T47D (cell line): ENCODE measurements around the gene SEMA3C.
A peak's percentile ranks its signal among the peaks of the same experiment; 100 is the strongest.

Source experiments
- DNase-seq, 2 experiments: peaks; one replicate each; pipeline versions ENCODE4 v3.0.0 to v3.0.0-alpha.2; 2011 to 2012; ENCODE audit warnings: low read depth in 1 of 2, low spot score in 1 of 2
- JUND ChIP-seq: IDR thresholded peaks from 2 replicates; pipeline ENCODE4 v1.6.1; 2012; ENCODE audit warnings: low read depth
- in situ Hi-C: cut with HindIII; loops from 2 replicates; pipeline ENCODE4 v1.10.0; 2016; ENCODE audit warnings: low sequenced_read_pairs, low pct_unique_long_range_greater_than_20kb

Gene SEMA3C

GRCh38 chr7:80918909-80919721 is at the start of gene SEMA3C:
Gene SEMA3C (minus strand): TSS chr7:80919051. CDS start chr7:80916781, 2,270 bp downstream.
- peak; percentile 84 to 98 for DNase-seq
- TF ChIP-seq JUND: 0 out of 2 replicates have a peak, but pooled peaks have one; percentile 20
- in situ Hi-C loops: no loop called here

DNA sequence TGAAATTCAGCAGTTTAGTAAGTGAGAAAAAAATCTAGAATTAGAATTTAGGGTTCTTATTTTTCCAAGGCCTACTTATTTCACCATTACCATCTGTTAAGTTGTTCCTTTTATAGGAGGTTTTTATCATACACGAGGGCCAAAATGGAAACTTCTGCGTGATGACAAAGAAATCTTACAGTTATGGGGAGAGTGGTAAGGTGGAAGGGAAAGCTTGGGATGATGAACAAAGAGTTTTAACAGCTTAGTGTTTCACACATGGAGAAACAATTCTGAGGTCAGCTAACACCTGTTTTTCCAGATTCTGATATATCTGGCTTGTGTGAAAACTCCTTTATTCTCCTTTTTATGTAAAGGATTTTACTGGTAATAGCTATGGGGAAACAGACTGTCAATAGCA is 49.8 kb upstream of the SEMA3C start:
- in situ Hi-C loops: no loop called here
- no peak for DNase-seq
- no peak for TF ChIP-seq JUND

DNA sequence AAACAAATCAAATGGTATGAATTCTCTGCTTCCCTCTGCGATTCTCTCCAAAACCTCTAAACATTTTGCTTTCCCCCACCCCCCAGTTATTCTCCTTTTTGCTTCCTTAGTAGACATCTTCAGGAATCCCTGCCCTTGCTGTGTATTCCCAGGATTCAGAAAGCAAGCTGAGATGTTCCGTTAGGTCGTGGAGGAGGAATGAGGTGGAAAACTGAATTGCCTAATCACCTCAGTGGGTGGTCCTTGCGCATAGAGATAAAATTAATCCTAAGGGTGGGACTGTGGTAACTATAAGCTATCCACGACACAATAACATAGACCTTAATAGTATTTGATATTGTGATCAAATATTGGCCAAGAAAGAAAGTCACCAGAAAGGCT is 49.1 kb upstream of the SEMA3C start:
- no peak for TF ChIP-seq JUND
- in situ Hi-C loops: no loop called here
- no peak for DNase-seq

GRCh38 chr7:80967071-80967916 is 48.4 kb upstream of the SEMA3C start:
- in situ Hi-C loops: no loop called here
- DNase-seq: no peak
- no peak for TF ChIP-seq JUND

DNA sequence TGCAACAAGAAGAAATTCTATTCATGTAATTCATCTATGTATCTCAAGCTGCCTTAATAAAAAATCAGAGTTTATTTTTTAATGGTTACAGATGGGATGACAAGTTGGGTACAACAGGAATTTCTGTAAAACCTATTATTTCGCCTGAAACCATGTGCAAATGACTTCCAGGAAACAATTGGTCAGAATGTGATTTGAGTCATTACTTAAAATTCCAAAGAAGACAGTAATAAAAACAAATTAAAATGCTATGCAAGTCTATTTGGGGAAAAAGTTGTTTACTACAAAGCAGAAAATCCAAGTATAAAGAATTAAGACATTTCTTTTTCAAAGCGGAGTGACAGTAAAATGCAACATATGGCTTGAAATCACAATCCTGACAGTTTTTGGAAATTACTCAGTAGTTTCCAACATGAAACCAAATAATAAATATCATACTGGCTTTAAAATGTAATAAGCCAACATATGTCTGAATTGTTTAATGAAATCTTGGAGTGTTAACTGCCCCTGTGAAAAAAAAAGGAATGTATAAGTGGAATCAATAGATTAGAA is 41.5 kb upstream of the SEMA3C start:
- no peak for TF ChIP-seq JUND
- in situ Hi-C loops: no loop called here
- no peak for DNase-seq

DNA sequence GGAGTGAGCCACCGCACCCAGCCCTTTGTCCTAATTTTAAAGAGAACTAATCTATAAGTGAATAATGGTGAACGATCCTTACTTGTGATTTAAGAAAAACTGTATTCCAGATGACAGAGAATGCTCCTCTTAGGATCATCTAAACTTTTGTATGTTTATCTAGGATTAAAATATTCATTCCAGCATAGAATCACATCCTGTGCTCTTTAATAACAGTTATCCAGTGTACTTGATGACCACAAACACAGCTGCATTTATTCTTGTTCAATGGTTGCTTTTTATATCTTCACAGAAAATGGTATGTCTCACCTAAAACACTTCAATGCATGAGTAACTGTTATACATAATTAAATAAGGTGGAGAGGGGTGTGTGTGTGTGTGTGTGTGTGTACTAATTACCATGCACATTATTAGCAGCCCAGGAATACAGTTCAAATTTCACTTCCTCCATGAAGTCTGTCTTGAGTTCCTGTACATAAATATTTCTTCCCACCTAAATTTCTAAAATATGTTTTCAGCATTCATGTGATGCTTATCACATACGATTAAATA is 38.5 kb upstream of the SEMA3C start:
- in situ Hi-C loops: no loop called here
- TF ChIP-seq JUND: no peak
- no peak for DNase-seq

DNA sequence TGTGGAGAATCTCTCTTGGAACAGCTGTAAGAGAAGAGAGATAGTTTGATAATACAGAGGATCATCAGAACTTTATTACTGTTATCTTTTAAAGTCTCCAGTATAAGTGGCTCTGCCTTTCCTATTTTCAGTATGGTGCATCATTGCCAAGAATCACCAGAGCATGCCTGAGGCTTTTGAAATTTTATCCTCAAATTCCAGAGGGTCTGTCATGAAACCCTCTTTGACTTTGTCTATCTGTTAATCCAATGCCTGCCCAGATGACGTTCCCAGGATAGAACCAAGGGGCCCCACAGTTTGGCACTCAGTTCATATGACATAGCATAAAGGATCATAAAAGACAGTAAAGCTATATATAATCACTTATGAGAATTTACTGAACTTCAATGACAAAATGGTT is 35.3 kb upstream of the SEMA3C start:
- TF ChIP-seq JUND: no peak
- in situ Hi-C loops: no loop called here
- DNase-seq: no peak

GRCh38 chr7:80950550-80950967 is 31.7 kb upstream of the SEMA3C start:
- no peak for DNase-seq
- TF ChIP-seq JUND: no peak
- in situ Hi-C loops: no loop called here

DNA sequence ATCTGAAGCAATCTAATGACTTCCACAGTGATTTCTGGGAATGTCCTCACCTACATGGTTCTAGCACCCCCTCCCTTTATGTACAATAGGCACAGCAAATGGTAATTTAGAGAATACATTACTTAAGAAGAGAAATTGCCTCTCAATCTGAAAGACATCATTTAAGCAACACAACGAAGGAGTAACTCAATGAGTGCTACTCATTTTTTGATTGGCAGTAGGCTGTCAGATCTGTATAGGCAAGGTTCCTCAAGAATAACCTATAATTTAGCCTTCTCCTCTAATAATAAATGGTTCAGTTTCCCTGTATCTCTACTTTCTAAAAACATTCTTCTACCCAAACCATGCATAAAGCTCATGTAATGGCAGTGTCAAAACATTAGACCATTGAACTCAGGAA is 30.6 kb upstream of the SEMA3C start:
- in situ Hi-C loops: no loop called here
- TF ChIP-seq JUND: no peak
- no peak for DNase-seq

DNA sequence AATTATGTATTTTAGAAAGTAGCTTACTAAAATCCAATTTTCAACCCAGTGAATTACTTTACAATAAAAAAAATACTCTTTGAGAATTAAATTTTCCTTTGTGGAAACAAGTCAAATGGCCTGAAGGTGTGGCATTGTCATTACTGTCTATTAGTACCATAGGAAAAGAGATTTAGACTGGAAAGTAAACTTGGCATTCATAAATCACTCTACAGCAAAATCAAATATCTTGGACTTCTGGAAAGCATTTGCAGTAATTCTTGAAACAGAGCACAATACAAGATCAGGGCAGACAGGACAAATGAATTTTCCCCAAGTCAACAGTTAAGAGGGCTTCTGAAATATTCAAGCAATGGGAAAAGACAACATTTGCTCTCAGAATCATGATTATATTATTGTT is 28.0 kb upstream of the SEMA3C start:
- in situ Hi-C loops: no loop called here
- no peak for TF ChIP-seq JUND
- peak in 1 of 2 experiments; percentile 23 for DNase-seq

DNA sequence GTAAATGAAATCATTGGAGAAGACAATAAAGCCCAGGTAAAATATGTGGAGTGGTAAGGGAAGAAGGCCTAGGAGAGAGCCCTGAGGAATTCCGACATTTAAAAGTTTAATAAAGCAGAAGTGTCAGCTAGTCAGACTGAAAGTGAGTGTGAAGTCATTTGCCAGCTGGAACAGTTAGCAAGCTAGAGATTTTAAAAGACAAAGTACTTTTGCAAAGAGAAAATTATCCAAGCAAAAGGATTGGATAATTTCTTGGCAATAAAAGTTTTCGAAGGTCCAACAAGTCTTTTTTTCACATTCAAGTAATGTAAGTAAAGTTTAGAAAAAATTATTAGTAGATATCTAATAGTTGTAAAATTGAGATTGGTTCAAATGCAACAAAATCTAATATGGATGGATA is 27.1 kb upstream of the SEMA3C start:
- in situ Hi-C loops: no loop called here
- TF ChIP-seq JUND: no peak
- DNase-seq: no peak

DNA sequence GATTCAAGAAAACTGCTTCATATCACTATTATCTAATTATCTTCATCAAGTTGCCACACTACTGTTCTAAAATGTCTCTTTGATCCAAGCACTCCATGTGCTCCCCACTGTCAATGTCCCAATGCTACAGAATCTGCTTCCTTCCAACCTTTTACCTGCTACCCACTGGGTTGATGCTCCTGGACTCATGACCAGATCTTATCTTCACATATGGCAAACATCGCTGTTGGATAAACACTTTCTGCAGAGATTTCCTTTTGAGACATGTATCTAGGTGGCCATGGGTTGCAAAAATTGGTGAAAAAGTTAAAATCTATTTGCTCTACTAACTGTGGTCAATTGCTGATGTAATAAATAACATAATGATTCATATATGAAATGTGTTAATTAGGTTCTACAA is 24.5 kb upstream of the SEMA3C start:
- in situ Hi-C loops: no loop called here

More for the DNA sequence above, 24.5 kb upstream of the SEMA3C start:
- TF ChIP-seq JUND: peak; percentile 61; the same call in 1 of the 2 replicates
- peak in 1 of 2 experiments; percentile 78 for DNase-seq
